GM19463 (cell line): ENCODE measurements around the gene MYBBP1A.
"Not testable (repeated sequence)": the region's sequence is repeated elsewhere in the genome, so short reads cannot be mapped to it uniquely, and the experiment has no call there.

Source experiments
- ATAC-seq: cut with Tn5 transposase; IDR thresholded peaks from one replicate; pipeline ENCODE4 v1.9.1; 2021; ENCODE audit warnings: mild to moderate bottlenecking, moderate library complexity; ENCODE audit not compliant: unreplicated experiment

MYBBP1A gene

DNA sequence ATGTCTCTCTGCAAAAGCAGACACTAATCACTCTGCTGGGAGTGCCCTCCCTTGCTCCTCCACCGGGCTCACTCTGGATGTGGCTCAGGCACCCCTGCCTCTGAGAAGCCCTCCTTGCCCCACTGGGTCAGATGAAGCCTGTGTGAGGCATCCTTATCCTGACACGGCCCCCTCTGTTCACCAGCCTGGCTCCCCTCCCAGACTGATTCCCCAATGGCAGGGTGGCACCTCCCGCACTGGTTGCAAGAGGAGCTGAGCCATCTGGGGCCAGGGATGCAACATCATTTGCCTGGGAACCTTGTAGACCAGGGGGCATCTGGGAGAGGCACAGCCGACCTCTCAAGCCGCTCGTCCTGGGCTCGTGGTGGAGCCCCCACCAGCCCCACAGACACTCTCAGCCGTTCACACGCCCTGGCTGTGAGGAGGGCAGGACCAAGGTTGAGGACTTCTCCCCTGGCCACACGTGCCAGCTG, 35.8 kb upstream of the MYBBP1A start:
- no peak for ATAC-seq

GRCh38 chr17:4590042-4590441, 34.9 kb upstream of the MYBBP1A start:
- ATAC-seq = not testable (repeated sequence)

DNA sequence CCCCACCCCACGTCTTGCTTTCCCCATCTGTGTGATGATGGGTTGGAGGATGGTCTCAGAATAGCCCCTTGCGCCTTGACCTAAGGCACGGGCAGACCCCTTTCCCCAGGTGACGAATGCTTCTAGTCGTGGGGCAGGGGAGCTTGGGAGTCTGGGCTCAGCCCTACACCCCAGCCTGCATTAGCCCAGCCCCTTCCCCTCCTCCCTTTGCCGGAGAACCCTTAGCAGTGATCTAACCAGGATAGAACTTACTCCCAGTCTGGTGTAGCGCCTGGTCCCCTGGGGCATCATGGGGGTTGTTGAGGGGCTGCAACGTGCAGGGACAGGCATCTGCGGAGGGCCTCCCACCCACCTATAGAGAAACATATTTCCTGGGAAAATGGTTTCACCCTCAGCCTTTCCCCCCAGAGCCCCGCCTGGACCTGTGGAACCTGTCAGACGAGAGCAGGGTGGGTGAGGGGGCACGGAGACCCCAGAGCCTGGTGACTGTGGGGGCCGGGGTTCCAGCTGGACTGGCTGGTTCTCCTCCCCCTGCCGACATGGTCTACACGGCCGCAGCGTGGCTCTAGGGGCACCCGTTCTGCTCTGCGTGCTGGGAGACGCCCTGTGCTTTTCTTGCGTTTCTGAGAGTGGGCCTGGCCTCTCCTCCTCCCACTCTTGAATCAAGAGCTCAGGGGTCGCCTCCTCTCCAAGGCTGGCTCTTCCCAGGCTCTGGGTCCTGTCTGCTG, 33.9 kb upstream of the MYBBP1A start:
- no peak for ATAC-seq

DNA sequence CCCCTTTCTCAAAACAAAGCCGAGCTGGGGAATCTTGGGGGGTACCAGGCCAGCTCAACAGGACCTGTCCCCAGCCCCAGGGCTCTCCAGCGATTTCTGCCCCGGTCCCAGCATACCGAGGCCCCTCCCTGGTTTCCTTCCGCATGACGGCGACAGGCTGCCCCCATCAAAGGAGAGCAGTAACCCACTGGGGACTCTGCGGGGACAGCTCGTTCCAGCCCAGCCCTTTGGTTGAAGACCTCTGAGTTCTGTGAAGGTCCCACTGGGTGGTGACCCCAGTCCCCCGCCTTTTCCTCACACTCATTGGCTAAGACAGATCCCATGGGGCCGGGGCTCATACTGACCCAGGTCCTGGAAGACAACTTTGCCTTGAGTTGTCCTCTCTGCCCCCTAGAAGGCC, 33.2 kb upstream of the MYBBP1A start:
- no peak for ATAC-seq

DNA sequence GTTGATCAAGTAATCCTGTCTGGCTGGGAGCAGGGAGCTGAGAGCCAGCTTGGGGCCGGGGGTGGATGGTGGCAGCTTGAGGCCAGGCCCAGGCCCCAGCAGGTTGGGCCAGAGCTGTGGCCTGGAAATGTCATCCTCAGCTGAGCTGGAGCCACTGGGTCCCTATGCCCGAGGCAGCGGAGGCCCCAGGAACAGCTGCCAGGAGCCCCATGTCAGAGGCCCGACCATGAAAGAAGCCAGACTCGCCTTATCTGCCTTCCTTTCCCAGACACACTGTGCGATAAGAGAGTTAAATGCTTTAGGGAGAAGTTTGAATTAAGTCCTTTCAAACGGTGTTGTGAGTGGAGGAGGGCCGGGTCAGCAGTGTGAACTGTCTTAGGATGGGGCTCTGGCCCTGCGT, 32.6 kb upstream of the MYBBP1A start:
- ATAC-seq = no peak

- ATAC-seq = no peak
These were observed 32.0 kb upstream of the MYBBP1A start for GRCh38 chr17:4587195-4587594.

- ATAC-seq = no peak
These were observed 30.9 kb upstream of the MYBBP1A start for GRCh38 chr17:4586043-4586442.

GRCh38 chr17:4585638-4585994, 30.4 kb upstream of the MYBBP1A start:
- no peak for ATAC-seq

DNA sequence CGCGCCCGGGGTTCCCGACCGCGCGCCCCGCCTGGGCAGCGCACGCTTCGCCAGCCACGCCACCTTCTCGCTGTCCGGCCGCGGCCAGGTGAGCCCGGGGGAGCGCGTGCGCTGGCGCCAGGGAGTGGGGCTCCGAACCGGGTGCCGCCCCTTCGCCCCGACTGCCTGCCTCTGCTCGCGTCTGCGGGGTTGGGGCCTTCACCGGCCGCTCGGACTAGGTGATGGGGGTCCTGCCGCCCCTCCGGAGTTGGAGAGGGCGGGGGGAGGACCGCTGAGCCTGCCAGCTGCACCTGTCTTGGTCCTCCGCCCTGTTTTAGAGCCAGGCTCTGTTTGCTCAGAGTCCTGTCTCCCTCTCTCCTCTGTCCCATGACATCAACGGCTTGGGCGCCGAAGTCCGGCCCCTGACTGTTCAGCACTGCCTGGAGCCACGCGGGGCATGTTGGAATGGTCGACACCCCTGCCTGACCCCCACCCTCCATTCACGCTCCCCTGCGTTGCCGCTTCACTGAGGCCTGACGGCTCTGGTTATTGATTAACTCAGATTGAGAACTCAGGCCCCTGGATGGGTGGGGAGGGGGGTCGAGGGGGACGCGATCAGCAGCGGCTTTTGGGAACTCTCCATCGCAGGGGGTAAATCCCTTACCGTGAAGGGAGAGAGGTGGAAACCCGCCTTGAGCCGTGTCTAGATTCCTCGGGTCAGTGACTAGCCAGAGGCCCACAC, 29.9 kb upstream of the MYBBP1A start:
- ATAC-seq = no peak

DNA sequence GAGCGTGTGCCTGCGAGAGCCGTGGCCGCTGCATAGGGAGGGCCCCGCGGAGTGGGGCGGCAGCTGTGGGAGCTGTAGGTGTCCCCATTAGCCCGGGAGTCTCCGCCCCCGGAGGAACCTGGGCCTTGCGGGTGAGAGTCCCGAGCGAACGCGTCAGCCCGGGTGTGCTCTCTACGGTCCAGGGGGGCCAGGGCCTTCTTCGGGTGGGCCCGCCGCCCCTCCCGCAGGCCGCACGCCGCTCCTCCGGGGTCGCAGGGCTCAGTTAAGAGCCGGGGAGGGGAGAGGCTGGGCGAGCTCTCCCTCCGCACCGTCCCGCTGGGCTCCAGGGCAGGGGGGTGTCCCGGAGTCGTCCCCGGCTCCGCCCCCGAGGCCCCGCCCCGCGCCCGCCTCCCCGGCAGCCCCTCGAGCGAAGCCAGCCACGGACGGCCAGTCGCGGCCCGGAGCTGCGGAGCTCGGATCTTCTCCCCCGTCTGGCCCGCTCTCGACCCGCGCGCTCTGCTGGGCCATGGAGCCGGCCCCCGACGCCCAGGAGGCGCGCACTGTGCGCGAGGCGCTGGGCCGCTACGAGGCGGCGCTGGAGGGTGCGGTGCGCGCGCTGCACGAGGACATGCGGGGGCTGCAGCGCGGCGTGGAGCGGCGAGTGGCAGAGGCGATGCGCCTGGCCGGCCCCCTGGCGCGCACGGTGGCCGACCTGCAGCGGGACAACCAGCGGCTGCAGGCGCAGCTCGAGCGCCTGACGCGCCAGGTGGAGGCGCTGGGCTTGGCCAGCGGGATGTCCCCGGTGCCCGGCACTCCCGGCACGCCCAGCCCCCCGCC, 29.1 kb upstream of the MYBBP1A start, which contains the start of gene SMTNL2:
SMTNL2 (plus strand) TSS at position 429 of the 816 bp plus-strand sequence; CDS start at position 506, 77 bp downstream.
- no peak for ATAC-seq

DNA sequence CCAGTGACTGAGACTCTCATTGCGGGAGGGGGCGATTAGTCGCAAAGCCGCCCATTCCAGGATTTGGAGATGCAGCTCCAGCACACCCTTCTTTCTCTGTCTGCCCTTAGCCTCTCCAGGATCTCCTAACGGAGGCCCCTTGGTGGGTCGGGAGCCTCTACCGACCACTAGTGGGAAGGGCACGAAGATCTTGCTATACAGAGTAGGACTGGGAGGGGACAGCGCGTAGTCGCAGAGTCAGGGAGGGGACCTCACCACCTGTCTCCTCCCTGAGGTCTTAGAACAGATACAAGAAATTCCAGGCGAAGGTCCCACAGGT, 28.6 kb upstream of the MYBBP1A start:
- ATAC-seq = no peak

- no peak for ATAC-seq
These were observed 28.0 kb upstream of the MYBBP1A start for GRCh38 chr17:4583206-4583605.

DNA sequence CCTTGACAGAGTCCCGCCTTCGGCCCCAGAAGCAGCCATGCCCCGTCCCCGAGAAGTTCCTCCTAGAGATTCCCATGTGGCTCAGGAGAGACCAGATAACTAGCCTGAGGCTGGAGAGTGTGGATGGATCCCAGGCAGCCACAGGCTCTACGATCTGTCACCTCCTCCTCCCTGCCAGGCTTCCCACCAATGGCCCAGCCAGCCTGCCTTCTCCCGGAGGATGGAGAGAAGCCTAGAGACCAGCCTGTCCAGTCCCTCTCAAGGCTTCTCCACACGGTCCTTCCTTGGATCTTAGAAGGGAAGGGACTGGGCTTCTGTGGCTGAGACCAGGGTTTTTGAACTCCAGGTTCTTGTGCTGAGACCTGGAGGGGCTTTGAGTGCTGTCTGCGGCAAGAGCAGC, 27.5 kb upstream of the MYBBP1A start:
- no peak for ATAC-seq

DNA sequence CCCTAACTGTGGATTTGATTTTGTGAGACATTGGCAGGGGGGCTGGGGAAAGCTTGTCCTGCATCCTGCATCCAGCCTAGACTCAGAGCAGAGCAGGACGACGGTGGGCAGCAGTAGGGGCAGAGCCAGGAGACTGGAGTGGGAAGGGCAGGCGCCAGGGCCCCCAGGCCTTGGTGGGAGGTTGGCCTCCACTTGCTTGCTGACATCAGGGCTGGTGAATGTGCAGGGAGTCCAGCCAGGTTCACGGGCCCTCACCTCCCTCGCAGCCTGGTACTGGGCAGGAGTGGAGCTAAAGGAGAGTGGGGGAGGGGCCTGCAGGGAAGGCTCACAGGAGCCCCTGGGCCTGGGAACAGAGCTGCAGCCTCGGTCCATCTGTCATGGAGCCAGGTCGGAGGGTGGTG, 26.9 kb upstream of the MYBBP1A start:
- no peak for ATAC-seq

GRCh38 chr17:4580291-4580690, 25.1 kb upstream of the MYBBP1A start:
- no peak for ATAC-seq

DNA sequence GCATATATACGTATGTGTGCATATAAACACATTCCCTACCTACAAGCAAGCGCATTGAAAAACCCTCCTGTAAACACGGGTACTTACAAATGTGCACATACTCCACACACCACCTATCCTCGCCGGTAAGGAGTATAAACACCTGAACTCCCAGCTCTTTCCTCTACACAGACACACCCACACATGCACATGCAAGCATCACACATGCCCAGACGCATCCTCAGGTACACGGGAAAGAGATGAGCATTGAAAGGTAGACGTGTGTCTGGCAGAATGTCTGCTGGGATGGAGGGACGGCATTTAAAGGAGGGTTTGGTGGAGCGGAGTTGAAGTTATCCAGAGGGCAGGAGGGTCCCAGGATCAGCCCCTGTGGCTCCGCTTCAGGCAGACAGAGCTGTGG, 24.5 kb upstream of the MYBBP1A start:
- no peak for ATAC-seq

- ATAC-seq = not testable (repeated sequence)
These were observed 23.2 kb upstream of the MYBBP1A start for GRCh38 chr17:4578349-4578748.

GRCh38 chr17:4577386-4577993, 22.3 kb upstream of the MYBBP1A start:
- no peak for ATAC-seq

DNA sequence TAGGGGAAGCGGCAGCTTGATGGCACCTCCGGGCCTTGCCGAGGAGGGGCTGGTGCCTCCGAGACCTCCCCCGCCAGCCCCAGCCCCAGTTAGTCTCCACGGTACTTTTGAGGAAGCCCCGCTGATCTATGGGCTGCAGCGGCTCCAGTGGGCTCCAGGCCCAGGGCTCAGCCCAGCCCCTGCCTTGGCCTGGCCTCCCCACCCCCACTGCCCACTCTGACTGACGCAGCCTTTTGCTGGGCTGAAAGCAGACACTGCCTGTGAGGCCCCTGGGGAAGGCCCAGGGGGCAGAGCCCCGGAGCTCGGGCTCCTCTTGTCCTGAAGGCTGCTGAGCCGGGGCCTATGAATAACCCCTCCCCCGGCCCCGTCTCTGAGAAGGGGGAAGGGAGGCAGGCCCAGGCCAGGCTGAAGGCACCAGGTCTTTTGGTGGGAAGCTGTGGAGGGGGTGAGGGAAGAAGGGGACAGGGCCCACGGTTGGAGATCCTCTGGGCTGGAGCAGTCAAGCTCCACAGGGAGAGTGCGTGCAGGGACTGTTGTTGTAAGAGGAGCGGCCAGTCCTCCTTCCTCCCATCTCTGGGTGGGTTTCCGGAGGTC, 21.6 kb upstream of the MYBBP1A start:
- ATAC-seq = no peak

- ATAC-seq = no peak
These were observed 21.0 kb upstream of the MYBBP1A start for GRCh38 chr17:4576161-4576558.
